ENCODE results near the gene SPEF2. TPM values are rescaled to one million over a fixed set of nuclear protein-coding genes. Genes with fewer than 3 reads are reported as not detected.

The SPEF2 gene
- polyA plus RNA-seq, 1 donor (not counting 4 experiments of a cell fraction or from before 2014, with no cell fraction given): 1.6 TPM

DNA sequence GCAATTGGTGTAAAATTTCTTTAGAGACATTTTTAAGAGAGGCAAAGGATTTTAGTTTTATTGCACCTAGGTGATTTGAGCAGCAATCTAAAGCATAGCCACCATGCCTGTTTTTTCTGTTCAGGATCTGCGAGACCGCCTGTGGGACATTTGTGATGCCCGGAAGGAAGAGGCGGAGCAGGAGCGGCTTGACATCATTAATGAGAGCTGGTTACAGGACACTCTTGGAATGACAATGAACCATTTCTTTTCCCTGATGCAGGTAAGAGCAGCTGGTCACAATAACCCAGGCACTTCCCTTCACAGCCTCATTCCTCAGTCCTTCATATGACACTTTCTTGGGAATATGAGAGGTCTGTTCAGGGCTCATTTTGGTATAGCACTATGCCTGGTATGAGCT lies 135.8 kb downstream of the SPEF2 start:
- Histone ChIP-seq H3K9me3 (ENCODE audit: control insufficient read depth, low read depth, low read length) (no peaks in the 10 kb centered on the region), H3K27ac (ENCODE audit: control insufficient read depth, insufficient read depth, low read length) (no peak overlapping the region), H3K4me3 (ENCODE audit: control insufficient read depth in 2 of 3, extremely low read depth in 1 of 3, insufficient read depth in 2 of 3, low read depth in 1 of 3, low read length in 3 of 3) (no peak overlapping the region), H3K9me1 (ENCODE audit: control insufficient read depth, extremely low read depth, insufficient read depth, low read length) (no peaks in the 10 kb centered on the region), H3K4me2 (ENCODE audit: control insufficient read depth, extremely low read depth, insufficient read depth, low read depth, low read length) (no peak overlapping the region), H3K9ac (ENCODE audit: control insufficient read depth, extremely low read depth, insufficient read depth, low read length) (no peak overlapping the region), H4K20me1 (ENCODE audit: control insufficient read depth, extremely low read depth, insufficient read depth, low read length) (no peaks in the 10 kb centered on the region), H3K79me2 (ENCODE audit: control insufficient read depth, insufficient read depth, low read length) (no peaks in the 10 kb centered on the region), H2AFZ (ENCODE audit: control insufficient read depth, low read length) (no peak overlapping the region), H3K27me3 (ENCODE audit: control insufficient read depth, extremely low read depth, insufficient read depth, low read length) (no peaks in the 10 kb centered on the region), H3K4me1 (ENCODE audit: control insufficient read depth, extremely low read depth, insufficient read depth, low read length) (no peaks in the 10 kb centered on the region), H3K36me3 (ENCODE audit: control insufficient read depth in 2 of 2, extremely low read depth in 1 of 2, insufficient read depth in 2 of 2, low read length in 2 of 2) (no peaks in the 10 kb centered on the region)
- TF ChIP-seq, protein P1, sequence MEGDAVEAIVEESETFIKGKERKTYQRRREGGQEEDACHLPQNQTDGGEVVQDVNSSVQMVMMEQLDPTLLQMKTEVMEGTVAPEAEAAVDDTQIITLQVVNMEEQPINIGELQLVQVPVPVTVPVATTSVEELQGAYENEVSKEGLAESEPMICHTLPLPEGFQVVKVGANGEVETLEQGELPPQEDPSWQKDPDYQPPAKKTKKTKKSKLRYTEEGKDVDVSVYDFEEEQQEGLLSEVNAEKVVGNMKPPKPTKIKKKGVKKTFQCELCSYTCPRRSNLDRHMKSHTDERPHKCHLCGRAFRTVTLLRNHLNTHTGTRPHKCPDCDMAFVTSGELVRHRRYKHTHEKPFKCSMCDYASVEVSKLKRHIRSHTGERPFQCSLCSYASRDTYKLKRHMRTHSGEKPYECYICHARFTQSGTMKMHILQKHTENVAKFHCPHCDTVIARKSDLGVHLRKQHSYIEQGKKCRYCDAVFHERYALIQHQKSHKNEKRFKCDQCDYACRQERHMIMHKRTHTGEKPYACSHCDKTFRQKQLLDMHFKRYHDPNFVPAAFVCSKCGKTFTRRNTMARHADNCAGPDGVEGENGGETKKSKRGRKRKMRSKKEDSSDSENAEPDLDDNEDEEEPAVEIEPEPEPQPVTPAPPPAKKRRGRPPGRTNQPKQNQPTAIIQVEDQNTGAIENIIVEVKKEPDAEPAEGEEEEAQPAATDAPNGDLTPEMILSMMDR (optimal IDR thresholded peaks at IDR 0.05 in 1 of 3, IDR thresholded peaks at IDR 0.05 in 1 of 3, conservative IDR thresholded peaks at IDR 0.05 in 1 of 3; ENCODE audit: extremely low read depth in 1 of 3, insufficient read depth in 2 of 3, low read length in 3 of 3): no peak
- no peak for TF ChIP-seq EZH2 (IDR thresholded peaks at IDR 0.05; ENCODE audit: low read length)
- DNase-seq (ENCODE audit: low read depth, low spot score) (no peak), FAIRE-seq (no peak)
- dilution Hi-C loops (cut with MboI; ENCODE audit: extremely low pct_ligation_motif_present, low sequenced_read_pairs): no loop called here

DNA sequence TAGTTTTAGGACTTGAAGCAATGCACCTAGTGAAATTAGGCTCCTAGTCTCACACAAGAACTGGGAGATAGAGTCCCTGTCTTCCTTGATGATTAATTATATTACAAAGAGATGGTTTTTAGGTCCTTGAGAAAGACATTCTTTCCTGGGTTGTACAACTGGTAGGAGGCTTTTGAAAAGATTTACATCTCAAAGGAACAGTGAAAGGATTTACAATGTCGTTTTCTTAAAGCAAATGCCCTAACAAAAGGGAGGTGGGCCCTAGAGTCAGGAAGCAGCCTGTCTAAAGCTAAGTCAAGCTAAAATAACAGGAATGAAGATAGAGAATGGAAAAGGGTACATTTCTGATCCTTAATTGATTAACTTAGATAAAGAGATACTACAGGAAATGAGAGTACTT lies 136.8 kb downstream of the SPEF2 start:
- Histone ChIP-seq H3K27me3 (ENCODE audit: control insufficient read depth, extremely low read depth, insufficient read depth, low read length) (no peaks in the 10 kb centered on the region), H3K4me1 (ENCODE audit: control insufficient read depth, extremely low read depth, insufficient read depth, low read length) (no peaks in the 10 kb centered on the region), H3K36me3 (ENCODE audit: control insufficient read depth in 2 of 2, extremely low read depth in 1 of 2, insufficient read depth in 2 of 2, low read length in 2 of 2) (no peaks in the 10 kb centered on the region), H2AFZ (ENCODE audit: control insufficient read depth, low read length) (no peak overlapping the region), H3K9ac (ENCODE audit: control insufficient read depth, extremely low read depth, insufficient read depth, low read length) (no peak overlapping the region), H3K79me2 (ENCODE audit: control insufficient read depth, insufficient read depth, low read length) (no peaks in the 10 kb centered on the region), H3K4me2 (ENCODE audit: control insufficient read depth, extremely low read depth, insufficient read depth, low read depth, low read length) (no peak overlapping the region), H4K20me1 (ENCODE audit: control insufficient read depth, extremely low read depth, insufficient read depth, low read length) (no peaks in the 10 kb centered on the region), H3K9me3 (ENCODE audit: control insufficient read depth, low read depth, low read length) (no peaks in the 10 kb centered on the region), H3K9me1 (ENCODE audit: control insufficient read depth, extremely low read depth, insufficient read depth, low read length) (no peaks in the 10 kb centered on the region), H3K4me3 (ENCODE audit: control insufficient read depth in 2 of 3, extremely low read depth in 1 of 3, insufficient read depth in 2 of 3, low read depth in 1 of 3, low read length in 3 of 3) (no peak overlapping the region), H3K27ac (ENCODE audit: control insufficient read depth, insufficient read depth, low read length) (no peak overlapping the region)
- FAIRE-seq: no peak
- TF ChIP-seq, protein P1 (optimal IDR thresholded peaks at IDR 0.05 in 1 of 3, IDR thresholded peaks at IDR 0.05 in 1 of 3, conservative IDR thresholded peaks at IDR 0.05 in 1 of 3; ENCODE audit: extremely low read depth in 1 of 3, insufficient read depth in 2 of 3, low read length in 3 of 3): no peak
- TF ChIP-seq EZH2 (IDR thresholded peaks at IDR 0.05; ENCODE audit: low read length): no peak
- no peak for DNase-seq (ENCODE audit: low read depth, low spot score)
- dilution Hi-C loops (cut with MboI; ENCODE audit: extremely low pct_ligation_motif_present, low sequenced_read_pairs): no loop called here
